Astrocyte of the cerebellum (primary cell): ENCODE measurements around the gene EFNB2.

Source experiments
- DNase-seq: peaks from one replicate; pipeline ENCODE4 v3.0.0-alpha.2; 2011; ENCODE audit warnings: low read depth
- H3K4me3 ChIP-seq: 2 replicates; pipeline ENCODE4 v1.5.1; 2011; ENCODE audit warnings: mild to moderate bottlenecking, low read depth, low read length, moderate library complexity
- CTCF ChIP-seq: IDR thresholded peaks from 2 replicates; pipeline ENCODE4 v1.5.1; 2012; ENCODE audit warnings: low read length, low read depth, moderate library complexity, mild to moderate bottlenecking; ENCODE audit errors: missing control alignments
- in situ Hi-C: cut with HindIII; loops from 2 replicates; pipeline ENCODE4 v1.10.0; 2017; ENCODE audit warnings: low sequenced_read_pairs

EFNB2 gene

GRCh38 chr13:106487129-106487528 is 48.3 kb downstream of the EFNB2 start:
- TF ChIP-seq CTCF, result no peak
- no peak overlapping the region for H3K4me3 ChIP-seq
- in situ Hi-C loops, result no loop called here
- DNase-seq, result no peak

GRCh38 chr13:106486287-106486686 is 49.2 kb downstream of the EFNB2 start:
- no peak for DNase-seq
- TF ChIP-seq CTCF, result no peak

GRCh38 chr13:106484537-106485193 is 50.8 kb downstream of the EFNB2 start:
- in situ Hi-C loops, result no loop called here
- TF ChIP-seq CTCF, result no peak
- no peak overlapping the region for H3K4me3 ChIP-seq
- DNase-seq, result no peak

More at GRCh38 chr13:106486287-106486686, 49.2 kb downstream of the EFNB2 start:
- in situ Hi-C loops, result no loop called here
- H3K4me3 ChIP-seq, result no peak overlapping the region

- no peak for TF ChIP-seq CTCF
- in situ Hi-C loops, result no loop called here
- H3K4me3 ChIP-seq, result no peak overlapping the region
- no peak for DNase-seq
Measured at GRCh38 chr13:106484084-106484483, 51.4 kb downstream of the EFNB2 start.

- no peak for TF ChIP-seq CTCF
- DNase-seq, result no peak
- in situ Hi-C loops, result no loop called here
- H3K4me3 ChIP-seq, result no peak overlapping the region
Measured at GRCh38 chr13:106481919-106482318, 53.5 kb downstream of the EFNB2 start.

GRCh38 chr13:106480351-106480910 is 55.0 kb downstream of the EFNB2 start:
- DNase-seq, result no peak
- no peak overlapping the region for H3K4me3 ChIP-seq
- in situ Hi-C loops, result no loop called here
- no peak for TF ChIP-seq CTCF
